ENCODE results near the gene KCTD5.
"Not testable (repeated sequence)": the region's sequence is repeated elsewhere in the genome, so short reads cannot be mapped to it uniquely, and the experiment has no call there.

Gene KCTD5

DNA sequence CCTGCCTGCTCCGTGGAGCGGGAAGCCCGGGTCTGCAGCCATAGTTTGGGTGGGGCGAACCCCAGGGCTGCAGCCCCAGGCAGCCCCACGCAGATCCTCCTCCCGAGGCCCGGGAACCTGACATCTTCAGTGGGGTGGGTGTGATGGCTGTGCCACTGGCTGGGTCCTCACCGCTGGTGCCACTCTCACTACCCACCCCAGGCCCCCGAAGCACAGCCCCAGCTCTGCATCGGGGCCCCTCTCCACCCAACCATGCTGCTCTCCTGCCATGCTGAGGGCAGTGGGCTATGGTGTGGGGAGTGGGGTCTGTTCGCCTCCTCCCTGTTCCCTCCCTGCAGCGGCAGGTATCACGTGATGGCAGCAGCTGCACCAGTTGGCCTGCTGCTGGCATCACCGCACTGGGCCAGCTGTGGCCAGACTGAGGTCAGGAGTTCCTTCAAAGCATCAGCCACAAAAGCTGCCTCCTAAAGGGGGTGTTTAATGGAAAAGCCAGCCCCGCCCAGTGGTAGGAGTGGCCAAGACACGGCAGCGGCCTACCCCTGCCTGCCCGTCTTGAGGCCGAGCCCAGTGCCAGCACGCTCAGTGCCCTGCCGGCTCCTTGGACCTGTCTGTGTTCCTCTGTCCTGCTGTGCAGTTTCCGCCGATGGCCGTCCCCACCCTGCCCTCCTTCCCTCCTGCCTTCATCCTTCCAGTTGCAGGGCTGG, 10.8 kb downstream of the KCTD5 start:
- TF ChIP-seq TAF1 (IDR thresholded peaks at IDR 0.05; ENCODE audit: low read depth, low read length) (no peak), PAX5 (IDR thresholded peaks at IDR 0.05; ENCODE audit: insufficient read depth, low read length, severe bottlenecking) (no peak), SPI1 (IDR thresholded peaks at IDR 0.05; ENCODE audit: low read depth, low read length) (no peak), POLR2A (IDR thresholded peaks at IDR 0.05; ENCODE audit: low read depth, low read length) (no peak), POU2F2 (IDR thresholded peaks at IDR 0.05; ENCODE audit: low read depth, low read length) (no peak), POLR2AphosphoS5 (IDR thresholded peaks at IDR 0.05; ENCODE audit: low read depth, low read length) (no peak)
- DNase-seq (ENCODE audit: insufficient read length, low spot score) = no peak
- peak; percentile 31 for FAIRE-seq

DNA sequence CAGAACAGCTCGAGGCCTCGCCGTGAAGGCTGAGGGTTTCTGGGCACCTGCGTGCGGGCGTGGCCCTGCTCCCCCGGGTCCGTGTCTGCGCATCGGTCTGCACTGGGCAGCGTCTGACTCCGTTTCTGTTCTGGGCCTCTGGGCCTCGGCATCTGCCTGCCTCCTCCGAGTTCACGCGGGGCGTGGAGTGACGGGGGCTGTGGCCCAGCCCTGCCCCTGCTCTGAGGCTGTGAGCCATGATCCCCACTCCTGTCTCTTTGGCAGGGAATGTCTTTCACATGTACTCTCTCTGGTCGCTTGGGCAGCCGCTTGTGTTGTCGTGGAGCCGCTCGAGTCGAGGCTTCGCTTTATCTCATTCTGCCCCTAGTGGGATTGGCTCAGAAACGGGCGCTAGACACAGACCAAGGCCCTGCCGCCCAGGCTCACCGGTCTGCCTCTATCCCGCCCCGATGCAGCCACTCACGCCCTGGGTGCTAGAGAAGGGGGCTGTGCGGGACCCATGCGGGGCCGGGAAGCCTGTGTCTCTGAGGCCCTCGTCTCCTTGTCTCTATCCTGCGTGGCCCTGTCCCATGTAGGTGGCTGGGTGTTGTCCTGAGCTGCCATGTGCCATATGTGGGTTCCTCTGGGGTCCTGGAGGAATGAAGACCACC, 14.4 kb downstream of the KCTD5 start:
- not testable (repeated sequence) for DNase-seq (ENCODE audit: insufficient read length, low spot score); FAIRE-seq

DNA sequence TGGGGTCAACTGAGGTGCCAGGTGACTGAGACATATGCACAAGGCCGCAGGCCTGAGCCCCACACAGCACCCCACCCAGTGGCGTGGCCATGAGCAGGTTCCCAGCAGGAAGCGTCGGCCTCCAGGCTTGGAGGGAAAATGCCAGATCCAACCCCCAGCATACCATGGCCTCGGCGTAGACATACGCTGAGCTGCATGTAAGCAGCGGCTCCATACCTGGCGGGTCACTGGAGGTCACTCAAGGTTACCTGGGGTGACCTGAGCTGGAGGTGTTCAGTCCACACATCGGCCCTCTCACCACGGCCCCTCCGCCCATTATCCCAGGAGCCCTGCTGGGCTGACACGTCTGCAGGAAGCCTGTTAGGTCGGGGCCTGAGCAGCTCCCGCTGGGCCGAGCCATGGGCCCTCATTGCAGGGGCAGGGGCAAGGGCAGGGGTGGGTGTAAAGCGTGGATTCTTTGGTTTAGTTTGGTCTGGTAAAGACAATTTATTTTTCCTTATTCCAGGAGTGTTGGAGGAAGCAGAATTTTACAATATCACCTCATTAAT, 15.2 kb downstream of the KCTD5 start:
- no peak for FAIRE-seq
- TF ChIP-seq POLR2A (IDR thresholded peaks at IDR 0.05; ENCODE audit: low read depth, low read length) (no peak), PAX5 (IDR thresholded peaks at IDR 0.05; ENCODE audit: insufficient read depth, low read length, severe bottlenecking) (no peak), POU2F2 (IDR thresholded peaks at IDR 0.05; ENCODE audit: low read depth, low read length) (no peak), TAF1 (IDR thresholded peaks at IDR 0.05; ENCODE audit: low read depth, low read length) (no peak), POLR2AphosphoS5 (IDR thresholded peaks at IDR 0.05; ENCODE audit: low read depth, low read length) (no peak), SPI1 (IDR thresholded peaks at IDR 0.05; ENCODE audit: low read depth, low read length) (no peak)
- DNase-seq (ENCODE audit: insufficient read length, low spot score) = no peak

DNA sequence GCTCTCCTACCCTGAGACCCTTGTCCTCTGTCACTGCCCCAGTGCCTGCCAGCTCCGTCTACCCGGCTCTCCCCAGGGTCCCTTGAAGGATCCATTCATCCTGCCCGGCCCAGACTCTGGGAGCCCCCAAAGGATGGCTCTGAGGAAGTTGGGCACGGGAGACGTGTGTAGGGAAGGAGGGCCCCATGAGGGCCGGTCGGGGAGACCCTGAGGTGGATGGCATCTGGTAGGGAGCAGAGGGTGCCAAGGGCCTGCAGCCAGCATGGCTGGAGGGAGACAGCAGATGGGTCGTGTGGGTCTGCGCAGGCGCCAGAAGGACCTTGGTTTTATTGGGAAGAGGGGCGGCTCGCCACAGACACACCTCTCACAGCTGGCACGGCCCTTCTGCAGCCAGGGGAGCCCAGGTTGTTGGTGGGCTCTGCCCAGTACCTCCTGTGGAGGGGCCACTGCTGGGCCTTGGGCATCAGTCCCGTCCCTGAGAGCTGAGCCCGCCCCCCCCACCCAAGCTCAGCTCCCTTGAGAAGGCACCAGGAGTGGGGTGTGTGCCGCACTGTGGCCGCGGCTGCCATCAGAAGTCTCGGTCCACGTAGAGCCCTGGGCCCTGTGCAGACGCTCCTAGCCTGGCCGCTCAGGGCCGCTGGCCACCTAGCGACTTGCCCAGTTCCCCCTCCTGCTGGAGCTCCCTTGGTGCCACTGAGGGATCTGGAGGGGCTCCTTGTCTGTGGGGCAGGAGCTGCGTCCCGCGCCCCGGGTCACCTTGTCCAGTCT, 16.0 kb downstream of the KCTD5 start:
- no peak for FAIRE-seq
- TF ChIP-seq POU2F2 (IDR thresholded peaks at IDR 0.05; ENCODE audit: low read depth, low read length) (no peak), PAX5 (IDR thresholded peaks at IDR 0.05; ENCODE audit: insufficient read depth, low read length, severe bottlenecking) (no peak), POLR2A (IDR thresholded peaks at IDR 0.05; ENCODE audit: low read depth, low read length) (no peak), POLR2AphosphoS5 (IDR thresholded peaks at IDR 0.05; ENCODE audit: low read depth, low read length) (no peak), SPI1 (IDR thresholded peaks at IDR 0.05; ENCODE audit: low read depth, low read length) (no peak), TAF1 (IDR thresholded peaks at IDR 0.05; ENCODE audit: low read depth, low read length) (no peak)
- DNase-seq (ENCODE audit: insufficient read length, low spot score) = no peak

DNA sequence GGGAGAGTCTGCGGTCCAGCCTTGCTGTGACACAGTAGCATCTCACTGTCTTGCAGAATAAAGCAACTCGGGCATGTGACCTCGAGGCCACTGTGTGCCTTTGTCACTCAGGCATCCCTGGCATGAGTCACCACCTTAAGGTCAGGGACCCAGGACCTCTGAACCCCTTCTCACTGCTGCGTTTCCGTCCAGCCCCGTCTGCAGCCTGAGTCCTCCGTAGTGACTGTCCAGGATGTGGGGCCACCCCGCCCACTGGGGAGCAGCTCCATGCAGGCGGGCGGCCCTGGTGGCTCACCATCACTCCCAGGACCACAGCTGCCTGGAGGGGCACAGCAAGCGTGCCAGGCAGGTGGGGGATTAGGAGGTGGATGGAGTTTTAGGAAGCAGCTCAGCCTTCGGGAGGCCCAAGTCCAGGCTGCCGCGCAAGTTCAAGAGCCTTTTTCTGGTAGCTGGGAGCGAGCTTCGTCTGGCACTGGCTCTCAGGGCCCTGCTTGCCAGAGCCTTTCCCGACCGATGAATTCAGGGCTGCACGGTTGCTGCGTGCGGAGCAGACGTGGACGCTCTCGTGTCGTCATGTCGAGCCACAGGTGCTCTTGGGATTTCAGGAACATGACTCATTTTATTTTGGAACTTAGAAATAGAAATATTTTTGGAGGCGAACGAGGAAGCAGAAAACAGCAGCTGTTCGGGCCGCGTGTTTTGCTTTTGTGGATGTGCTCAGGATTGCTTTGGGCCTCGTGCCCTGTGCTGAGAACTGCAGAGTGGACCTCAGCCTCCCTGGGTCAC, 16.8 kb downstream of the KCTD5 start:
- FAIRE-seq (no peak), DNase-seq (ENCODE audit: insufficient read length, low spot score) (no peak)
- TF ChIP-seq POLR2A (IDR thresholded peaks at IDR 0.05; ENCODE audit: low read depth, low read length) = no peak

DNA sequence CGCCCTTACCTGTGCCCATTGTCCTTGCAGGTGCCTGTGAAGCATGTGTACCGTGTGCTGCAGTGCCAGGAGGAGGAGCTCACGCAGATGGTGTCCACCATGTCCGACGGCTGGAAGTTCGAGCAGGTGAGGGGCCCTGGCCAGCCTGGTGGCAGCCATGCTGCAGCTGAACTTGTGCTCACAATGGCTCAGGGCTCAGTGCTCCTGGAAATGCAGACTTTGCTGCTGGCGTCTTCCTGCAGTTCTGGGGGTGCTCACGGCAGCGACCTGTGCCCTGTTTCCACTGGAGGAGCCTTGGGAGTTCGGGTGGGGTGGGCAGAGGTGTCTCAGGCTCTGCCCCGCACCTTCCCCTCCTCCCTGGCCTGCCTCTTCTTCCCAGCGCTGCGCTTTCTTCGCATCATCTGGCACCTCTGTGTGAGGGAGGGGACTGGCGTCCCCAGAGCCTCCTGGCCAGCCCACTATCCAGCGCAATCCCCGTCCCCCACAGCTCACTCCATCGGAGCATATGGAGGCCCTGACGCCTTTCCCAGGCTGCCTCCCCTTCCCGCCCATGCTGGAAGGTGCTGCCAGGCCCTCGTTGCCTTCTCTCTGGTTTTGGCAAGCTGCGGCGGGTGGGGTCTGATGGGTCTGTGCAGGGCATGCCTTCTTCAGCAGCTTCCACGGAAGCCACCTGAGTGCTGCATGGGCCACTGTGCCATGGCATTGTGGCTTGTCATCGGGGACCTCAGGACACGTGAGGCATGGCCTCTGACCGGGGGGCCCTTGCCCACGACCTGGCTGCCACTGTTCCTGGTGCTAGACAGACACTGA, 17.7 kb downstream of the KCTD5 start:
- DNase-seq (ENCODE audit: insufficient read length, low spot score) (no peak), FAIRE-seq (peak; percentile 5)
- no peak for TF ChIP-seq PAX5 (IDR thresholded peaks at IDR 0.05; ENCODE audit: insufficient read depth, low read length, severe bottlenecking)
- no peak for TF ChIP-seq SPI1 (IDR thresholded peaks at IDR 0.05; ENCODE audit: low read depth, low read length)

DNA sequence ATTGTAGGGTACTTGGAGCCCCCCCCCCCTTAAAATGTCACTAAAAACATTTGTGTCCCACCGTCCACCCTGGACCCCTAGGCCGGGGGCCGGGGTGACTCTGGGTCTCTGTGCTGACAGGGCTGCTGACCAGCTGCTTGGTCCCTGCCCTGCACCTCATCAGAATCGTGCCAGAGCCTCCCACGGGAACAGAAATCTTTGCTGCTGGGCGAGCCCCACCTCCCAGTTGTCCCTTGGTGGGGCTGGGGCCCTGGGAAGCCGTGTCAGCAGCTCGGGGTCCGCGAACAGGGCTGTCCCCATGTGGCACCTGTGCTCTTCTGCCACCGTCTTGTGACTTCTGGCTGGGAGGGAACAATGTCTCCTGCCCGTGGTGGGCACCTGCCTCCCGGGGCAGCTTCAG, 18.5 kb downstream of the KCTD5 start:
- DNase-seq (ENCODE audit: insufficient read length, low spot score) = no peak
- no peak for FAIRE-seq
- no peak for TF ChIP-seq POLR2AphosphoS5 (IDR thresholded peaks at IDR 0.05; ENCODE audit: low read depth, low read length)

DNA sequence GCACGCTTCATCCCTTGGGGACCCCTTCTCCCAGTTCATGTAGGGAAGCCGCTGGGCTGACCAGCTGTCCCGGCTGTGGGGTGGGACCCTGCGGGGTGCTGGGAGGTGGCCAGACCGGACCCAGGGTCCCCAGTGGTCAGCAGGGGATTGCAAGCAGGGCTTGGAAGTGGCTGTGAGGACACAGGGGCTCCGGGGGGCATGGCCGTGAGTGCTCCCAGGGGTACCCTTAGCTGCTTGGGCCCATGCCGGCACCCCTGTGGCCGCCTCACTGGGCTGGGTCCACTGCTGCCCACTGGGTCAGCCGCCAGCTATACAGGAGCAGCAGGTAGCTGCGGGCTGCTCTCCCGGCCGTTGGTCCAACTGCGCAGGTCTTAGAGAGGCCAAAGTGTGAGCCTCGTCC, 18.9 kb downstream of the KCTD5 start:
- TF ChIP-seq POLR2A (IDR thresholded peaks at IDR 0.05; ENCODE audit: low read depth, low read length) (no peak), POU2F2 (IDR thresholded peaks at IDR 0.05; ENCODE audit: low read depth, low read length) (no peak), POLR2AphosphoS5 (IDR thresholded peaks at IDR 0.05; ENCODE audit: low read depth, low read length) (no peak), PAX5 (IDR thresholded peaks at IDR 0.05; ENCODE audit: insufficient read depth, low read length, severe bottlenecking) (no peak), SPI1 (IDR thresholded peaks at IDR 0.05; ENCODE audit: low read depth, low read length) (no peak), TAF1 (IDR thresholded peaks at IDR 0.05; ENCODE audit: low read depth, low read length) (no peak)
- no peak for DNase-seq (ENCODE audit: insufficient read length, low spot score)
- FAIRE-seq = no peak

DNA sequence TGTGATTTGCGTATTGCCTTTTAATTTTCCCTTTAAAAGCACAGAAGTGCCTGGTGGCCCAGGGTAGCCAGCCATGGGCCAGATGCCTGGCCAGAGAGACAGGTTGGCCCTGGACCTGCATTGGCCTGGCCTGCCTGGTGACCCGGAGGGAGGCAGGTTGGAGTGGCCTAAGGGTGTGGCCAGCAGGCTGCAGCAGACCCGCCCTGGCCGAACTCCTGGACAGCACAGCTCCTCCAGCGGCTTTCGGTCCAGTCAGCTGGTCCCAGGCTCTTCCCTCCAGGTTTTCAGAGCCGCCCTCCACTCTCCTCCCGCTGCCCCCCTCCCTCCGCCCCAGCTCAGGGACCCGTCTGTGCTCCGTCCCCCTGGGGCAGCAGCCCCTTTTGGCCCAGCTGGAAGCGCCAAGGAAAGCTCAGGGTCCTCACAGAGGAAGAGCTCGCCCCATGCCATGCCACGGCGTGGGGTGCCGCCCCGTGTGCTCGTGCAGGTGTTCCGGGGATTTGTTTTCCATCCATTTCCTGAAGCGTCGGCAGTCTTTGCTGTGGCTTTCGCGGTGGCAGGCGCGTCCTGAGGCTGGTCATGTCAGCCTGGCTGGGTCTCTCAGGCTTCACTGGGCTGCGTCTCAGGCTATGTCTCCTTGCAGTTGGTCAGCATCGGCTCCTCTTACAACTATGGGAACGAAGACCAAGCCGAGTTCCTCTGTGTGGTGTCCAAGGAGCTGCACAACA, 19.6 kb downstream of the KCTD5 start:
- TF ChIP-seq PAX5 (IDR thresholded peaks at IDR 0.05; ENCODE audit: insufficient read depth, low read length, severe bottlenecking) = no peak
- TF ChIP-seq TAF1 (IDR thresholded peaks at IDR 0.05; ENCODE audit: low read depth, low read length) = no peak
- no peak for TF ChIP-seq SPI1 (IDR thresholded peaks at IDR 0.05; ENCODE audit: low read depth, low read length)
- no peak for TF ChIP-seq POLR2AphosphoS5 (IDR thresholded peaks at IDR 0.05; ENCODE audit: low read depth, low read length)
- TF ChIP-seq POLR2A (IDR thresholded peaks at IDR 0.05; ENCODE audit: low read depth, low read length) = no peak
- no peak for TF ChIP-seq POU2F2 (IDR thresholded peaks at IDR 0.05; ENCODE audit: low read depth, low read length)
- FAIRE-seq (no peak), DNase-seq (ENCODE audit: insufficient read length, low spot score) (no peak)
